GM18873 (cell line): ENCODE results near the gene SIAH1.
"Not testable (repeated sequence)": the region's sequence is repeated elsewhere in the genome, so short reads cannot be mapped to it uniquely, and the experiment has no call there.

ENCODE experiments used
- ATAC-seq: cut with Tn5 transposase; IDR thresholded peaks from one replicate; pipeline ENCODE4 v1.9.1; 2021; ENCODE audit warnings: mild to moderate bottlenecking, moderate library complexity, moderate number of reproducible peaks; ENCODE audit not compliant: unreplicated experiment, low FRiP score

Gene SIAH1

DNA sequence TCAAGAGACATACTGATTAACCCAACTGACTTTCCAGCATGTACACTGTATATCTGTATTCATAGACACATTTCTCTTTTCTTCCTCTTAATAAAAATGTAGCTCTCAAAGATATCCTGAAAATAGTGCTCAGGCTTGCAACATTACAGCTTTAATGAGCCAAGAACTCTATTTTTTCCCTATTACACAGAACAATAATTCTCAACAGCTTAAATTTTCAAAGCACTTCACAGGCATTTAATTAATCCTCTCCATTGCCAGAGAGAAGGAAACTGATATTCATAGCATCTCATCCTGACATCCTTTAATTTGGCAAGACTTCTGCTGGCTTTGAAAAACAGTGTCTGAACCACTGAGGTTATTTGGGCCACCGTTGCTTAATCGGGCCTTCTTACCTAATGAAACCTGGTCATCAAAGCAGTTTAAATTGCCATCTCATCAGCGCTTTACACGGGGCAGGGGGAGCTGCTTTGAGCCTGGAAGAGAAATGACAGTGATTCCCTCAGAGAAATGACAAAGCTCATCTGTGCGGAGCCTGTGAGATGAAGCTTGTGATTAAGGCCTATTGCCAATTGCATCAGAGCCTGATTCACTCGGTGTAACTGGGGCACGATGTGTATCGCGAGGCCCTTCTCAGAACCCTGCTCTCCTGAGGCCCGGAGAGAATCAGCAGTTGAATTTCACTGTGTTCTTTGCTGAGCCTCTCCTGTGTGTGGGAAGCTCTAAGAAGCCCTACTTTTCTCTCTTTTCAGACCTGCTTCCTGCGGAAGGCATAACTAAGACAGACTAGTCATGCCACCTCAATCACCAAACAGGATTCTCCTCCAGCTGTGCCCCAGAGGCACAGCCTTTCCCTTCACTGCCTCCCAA is 8.5 kb upstream of the SIAH1 start:
- no peak for ATAC-seq

GRCh38 chr16:48392407-48392806 is 7.2 kb upstream of the SIAH1 start:
- ATAC-seq: no peak

DNA sequence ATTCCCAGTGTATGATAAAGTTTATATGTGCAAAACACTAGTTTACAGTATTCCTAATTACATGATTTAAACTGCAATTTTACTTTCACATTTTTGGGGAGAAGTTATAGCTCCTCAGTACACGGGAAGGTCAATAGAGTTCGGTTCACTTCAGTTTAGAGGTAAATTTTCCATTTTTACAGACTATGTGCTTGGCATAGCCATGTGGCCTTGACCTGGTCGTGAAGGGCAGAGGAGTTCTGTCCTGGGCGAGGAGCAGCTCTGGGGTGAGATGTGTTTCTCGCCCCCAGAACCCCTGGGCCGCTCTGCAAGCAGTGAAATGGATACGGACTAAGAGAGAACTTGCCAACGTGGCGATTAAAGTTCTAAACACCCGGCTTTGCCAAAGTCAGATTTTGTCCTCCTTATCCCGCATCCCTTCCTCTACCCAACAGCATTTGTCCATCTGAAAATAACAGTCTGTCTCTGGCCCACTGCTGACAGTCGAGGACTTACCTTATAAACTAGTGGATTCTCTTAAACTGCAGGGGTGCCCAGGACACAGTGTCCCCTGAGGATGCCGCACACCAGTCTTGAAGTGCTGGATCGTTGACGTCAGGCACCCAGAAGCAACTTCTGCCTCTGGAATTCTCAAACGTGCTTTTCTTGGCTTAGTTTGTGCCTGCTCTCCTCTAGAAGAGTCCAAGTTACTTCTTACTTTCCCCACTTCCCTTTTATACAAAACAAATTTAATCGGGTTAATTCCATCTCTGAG is 1.5 kb upstream of the SIAH1 start:
- no peak for ATAC-seq

GRCh38 chr16:48384520-48385252 is 527 bp downstream of the SIAH1 start:
- ATAC-seq: peak; percentile 43

DNA sequence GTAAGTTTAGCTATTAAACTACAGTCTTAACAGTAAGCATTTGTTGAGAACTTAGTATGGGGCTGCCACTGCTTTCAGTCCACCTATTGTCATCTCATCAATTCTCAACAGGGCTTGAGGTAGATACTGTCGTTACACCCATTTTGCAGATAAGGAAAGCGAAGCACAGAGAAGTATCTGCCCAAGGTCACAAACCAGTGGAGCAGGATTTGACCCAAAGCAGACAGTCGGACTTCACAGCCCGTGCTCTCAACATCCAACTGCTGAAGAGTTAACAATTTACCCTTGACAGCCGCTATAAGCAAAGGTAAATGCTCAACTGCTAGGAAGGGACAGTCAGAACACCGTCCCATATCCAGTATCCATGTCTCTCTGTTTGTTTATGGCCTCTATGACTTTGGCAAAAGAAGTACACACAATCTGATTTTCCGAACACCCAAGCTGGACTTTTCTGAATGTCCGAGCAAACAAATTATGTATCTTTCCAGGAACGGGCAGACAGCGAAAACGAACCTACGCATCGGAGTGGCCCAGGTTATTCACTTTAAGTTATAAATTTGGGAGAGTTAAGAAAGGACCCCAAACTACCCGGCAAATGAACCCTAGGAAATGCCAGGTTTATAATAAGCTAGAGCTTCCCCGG is 1.2 kb downstream of the SIAH1 start:
- no peak for ATAC-seq

- ATAC-seq: no peak
These were observed 2.0 kb downstream of the SIAH1 start for GRCh38 chr16:48383009-48383876.

DNA sequence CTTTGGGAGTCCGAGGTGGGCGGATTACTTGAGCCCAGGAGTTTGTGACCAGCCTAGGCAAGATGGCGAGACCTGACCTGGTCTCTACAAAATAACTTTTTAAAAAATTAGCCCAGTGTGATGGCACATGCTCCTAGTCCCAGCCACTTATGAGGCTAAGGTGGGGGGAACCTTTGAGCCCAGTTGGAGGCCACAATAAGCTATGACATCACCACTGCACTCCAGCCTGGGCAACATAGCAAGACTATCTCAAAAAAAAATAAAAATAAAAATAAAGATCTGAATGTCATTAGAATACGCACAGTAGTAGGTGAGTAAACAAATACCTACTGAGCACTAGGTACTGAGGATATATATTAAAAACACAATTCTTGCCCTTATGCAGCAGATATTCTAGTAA is 3.1 kb downstream of the SIAH1 start:
- no peak for ATAC-seq

DNA sequence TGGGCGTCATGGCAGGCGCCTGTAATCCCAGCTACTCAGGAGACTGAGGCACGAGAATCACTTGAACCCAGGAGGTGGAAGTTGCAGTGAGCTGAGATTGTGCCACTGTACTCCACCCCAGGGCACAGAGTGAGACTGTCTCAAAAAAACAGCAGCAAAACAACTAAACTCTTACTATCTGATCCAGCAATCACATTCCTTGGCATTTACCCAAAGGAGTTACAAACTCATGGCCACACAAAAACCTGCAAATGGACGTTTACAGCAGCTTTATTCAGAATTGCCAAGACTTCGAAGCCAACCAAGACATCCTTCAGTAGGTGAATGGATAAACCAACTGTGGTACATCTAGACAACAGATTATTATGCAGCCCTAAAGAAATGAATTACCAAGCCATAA is 4.0 kb downstream of the SIAH1 start:
- no peak for ATAC-seq

GRCh38 chr16:48378836-48379235 is 6.4 kb downstream of the SIAH1 start:
- no peak for ATAC-seq

- no peak for ATAC-seq
These were observed 6.9 kb downstream of the SIAH1 start for GRCh38 chr16:48378276-48378675.

- ATAC-seq: not testable (repeated sequence)
These were observed 7.9 kb downstream of the SIAH1 start for GRCh38 chr16:48377301-48377700.

GRCh38 chr16:48374255-48374654 is 11.0 kb downstream of the SIAH1 start:
- ATAC-seq: no peak

DNA sequence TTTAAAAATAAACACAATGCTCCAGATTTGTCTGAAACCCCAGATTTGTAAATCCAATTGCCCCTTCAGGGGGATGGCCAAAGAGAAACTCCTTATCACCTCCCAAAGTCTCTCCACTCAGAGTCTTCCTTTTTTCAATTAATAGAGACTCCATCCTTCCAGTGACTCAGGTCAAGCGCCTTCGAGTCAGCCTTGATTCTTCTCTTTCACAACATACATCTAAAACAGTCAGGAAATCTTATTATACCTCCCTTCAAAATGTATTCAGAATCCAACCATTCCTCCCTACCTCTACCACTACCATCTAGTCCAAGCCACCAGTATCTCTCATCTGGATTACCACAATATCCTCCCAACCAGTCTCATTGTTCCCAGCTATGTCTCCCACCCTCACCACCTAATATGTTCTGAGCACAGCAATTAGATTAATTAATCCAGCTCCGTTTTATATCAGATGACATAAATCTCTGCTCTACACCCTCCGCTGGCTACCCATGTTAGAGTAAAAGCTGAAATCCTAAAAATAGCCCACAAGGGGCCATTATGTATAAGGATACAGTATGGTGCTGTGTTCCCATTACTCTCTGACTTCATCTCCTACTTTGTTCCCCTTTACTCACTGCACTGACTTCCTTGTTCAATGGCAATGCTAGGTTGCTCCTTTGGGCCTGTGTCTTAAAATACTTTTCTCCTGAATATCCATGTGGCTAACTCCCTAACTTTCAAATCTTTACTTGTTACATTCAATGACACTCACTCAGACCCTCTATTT is 11.8 kb downstream of the SIAH1 start:
- no peak for ATAC-seq

- no peak for ATAC-seq
These were observed 12.5 kb downstream of the SIAH1 start for GRCh38 chr16:48372744-48373143.

GRCh38 chr16:48371393-48371780 is 13.8 kb downstream of the SIAH1 start:
- no peak for ATAC-seq

GRCh38 chr16:48370668-48371392 is 14.4 kb downstream of the SIAH1 start:
- not testable (repeated sequence) for ATAC-seq

- ATAC-seq: no peak
These were observed 15.0 kb downstream of the SIAH1 start for GRCh38 chr16:48370229-48370628.

DNA sequence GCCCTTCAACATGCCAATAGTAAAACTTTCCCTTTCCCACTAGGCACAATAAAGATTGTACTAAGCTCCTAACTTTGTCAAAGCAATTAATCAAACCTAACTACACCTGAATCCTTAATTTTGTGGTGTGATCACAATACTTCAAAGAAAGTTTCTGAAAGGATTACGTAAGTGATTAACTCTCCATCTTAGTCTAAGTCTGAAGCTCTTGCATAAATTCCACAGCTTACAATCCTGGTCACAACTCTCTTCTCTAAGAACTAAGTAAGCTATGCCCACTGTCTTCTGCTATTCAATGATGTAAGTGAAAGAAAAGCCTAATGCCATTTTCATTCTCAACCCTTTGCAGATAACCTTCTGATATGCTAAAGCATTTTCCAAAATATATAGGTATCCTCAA is 15.4 kb downstream of the SIAH1 start:
- ATAC-seq: no peak
